Common myeloid progenitor, CD34-positive (primary cell): ENCODE results near the gene CDC42EP4.

Source experiments
- CTCF ChIA-PET: fragments of 350-600 bp; sonication (Branson Sonifier 250); formaldehyde crosslinking; loops from one replicate; lab custom pipeline; 2021; ENCODE audit warnings: antibody characterized with exemption; lab: Charles Lee
- POLR2A ChIA-PET: fragments of 350-600 bp; sonication (Branson Sonifier 250); formaldehyde crosslinking; loops from one replicate; lab custom pipeline; 2021; ENCODE audit warnings: antibody characterized with exemption; lab: Charles Lee
- DNase-seq, 3 donors: peaks; one replicate each; pipeline versions ENCODE4 v3.0.0 to v3.0.0-alpha.2; 2013
- H3K27ac ChIP-seq, 2 experiments: 1 replicate in 1 of 2; 2 replicates in 1 of 2; pipeline ENCODE4 v1.7.0; 2013; ENCODE audit warnings: inconsistent platforms in 2 of 2, low read length in 2 of 2, mild to moderate bottlenecking in 2 of 2, low read depth in 1 of 2, moderate library complexity in 1 of 2; ENCODE audit not compliant: severe bottlenecking in 2 of 2, insufficient read depth in 1 of 2, poor library complexity in 1 of 2
- H3K27me3 ChIP-seq, 5 experiments: replicated peaks in 2 of 5; 1 replicate in 3 of 5; 2 replicates in 2 of 5; pipeline versions ENCODE4 v1.6.1 to v1.7.0; 2013; ENCODE audit warnings: low read length in 4 of 5, mild to moderate bottlenecking in 2 of 5, moderate library complexity in 2 of 5, inconsistent platforms in 1 of 5; ENCODE audit not compliant: insufficient read depth in 5 of 5, control insufficient read depth in 4 of 5
- H3K36me3 ChIP-seq, 4 experiments: 1 replicate in 2 of 4; 2 replicates in 2 of 4; pipeline versions ENCODE4 v1.6.1 to v1.7.0; 2013; ENCODE audit warnings: low read length in 3 of 4, control low read depth in 1 of 4, mild to moderate bottlenecking in 1 of 4; ENCODE audit not compliant: control insufficient read depth in 4 of 4, insufficient read depth in 4 of 4
- H3K4me1 ChIP-seq, 4 experiments: 1 replicate in 3 of 4; 2 replicates in 1 of 4; pipeline versions ENCODE4 v1.6.1 to v1.7.1; 2013; ENCODE audit warnings: low read length in 3 of 4, mild to moderate bottlenecking in 3 of 4, control low read depth in 1 of 4, inconsistent platforms in 1 of 4, moderate library complexity in 1 of 4; ENCODE audit not compliant: control insufficient read depth in 4 of 4, insufficient read depth in 4 of 4; ENCODE audit errors: control extremely low read depth in 1 of 4
- H3K4me3 ChIP-seq, 7 experiments: 1 replicate in 4 of 7; 2 replicates in 3 of 7; pipeline versions ENCODE4 v1.5.1 to v1.7.0; 2013; ENCODE audit warnings: mild to moderate bottlenecking in 7 of 7, low read length in 6 of 7, moderate library complexity in 6 of 7, inconsistent platforms in 2 of 7, low read depth in 2 of 7, control low read depth in 1 of 7; ENCODE audit not compliant: insufficient read depth in 4 of 7, control insufficient read depth in 1 of 7; ENCODE audit errors: extremely low read depth in 1 of 7
- H3K9me3 ChIP-seq, 5 experiments: 1 replicate in 4 of 5; 2 replicates in 1 of 5; pipeline versions ENCODE4 v1.6.1 to v1.7.1; 2013; ENCODE audit warnings: low read length in 4 of 5, mild to moderate bottlenecking in 2 of 5, inconsistent platforms in 1 of 5, low read depth in 1 of 5, moderate library complexity in 1 of 5; ENCODE audit not compliant: control insufficient read depth in 4 of 5, insufficient read depth in 2 of 5; ENCODE audit errors: control extremely low read depth in 1 of 5
- WGBS: methylation state at CpG from one replicate; pipeline ENCODE4 v1.1.5; 2013; ENCODE audit not compliant: insufficient coverage; 5-methylcytosine and 5-hydroxymethylcytosine counted together

The CDC42EP4 gene

GRCh38 chr17:73274490-73274889 lies 37.3 kb downstream of the CDC42EP4 start:
- ChIA-PET POLR2A (no interaction called here), CTCF (no interaction called here)
- 100% methylated on average over 4 of the region's 4 CpGs for WGBS

GRCh38 chr17:73272906-73273218 lies 38.9 kb downstream of the CDC42EP4 start:
- DNase-seq: no peak
- Histone ChIP-seq H3K9me3 (peaks cover 0 to 5% (median 0%) of the 10 kb centered on the region in 5 experiments), H3K27me3 (no peaks in the 10 kb centered on the region), H3K27ac (no peak overlapping the region), H3K4me3 (no peak overlapping the region), H3K4me1 (no peaks in the 10 kb centered on the region), H3K36me3 (no peaks in the 10 kb centered on the region)
- WGBS: 95% methylated on average over 5 of the region's 8 CpGs
- ChIA-PET CTCF (interaction anchor here (0.8 kb wide), 1 partner anchor 19 kb away, joined by 3 read pairs; no protein-coding TSS in a partner anchor), POLR2A (no interaction called here)

More at GRCh38 chr17:73274490-73274889, 37.3 kb downstream of the CDC42EP4 start:
- Histone ChIP-seq H3K36me3 (no peaks in the 10 kb centered on the region), H3K27me3 (no peaks in the 10 kb centered on the region), H3K9me3 (peaks cover 0 to 5% (median 0%) of the 10 kb centered on the region in 5 experiments), H3K4me1 (no peaks in the 10 kb centered on the region), H3K27ac (no peak overlapping the region), H3K4me3 (no peak overlapping the region)
- no peak for DNase-seq

- Histone ChIP-seq H3K27ac (no peak overlapping the region), H3K4me1 (no peaks in the 10 kb centered on the region), H3K36me3 (no peaks in the 10 kb centered on the region), H3K4me3 (no peak overlapping the region), H3K27me3 (no peaks in the 10 kb centered on the region), H3K9me3 (peaks cover 0 to 5% (median 0%) of the 10 kb centered on the region in 5 experiments)
- ChIA-PET POLR2A (no interaction called here), CTCF (no interaction called here)
- DNase-seq: no peak
- 95% methylated on average over 9 of the region's 9 CpGs for WGBS
Observed at GRCh38 chr17:73271072-73271471, 40.7 kb downstream of the CDC42EP4 start.

GRCh38 chr17:73269791-73270190 lies 42.0 kb downstream of the CDC42EP4 start:
- DNase-seq: no peak
- Histone ChIP-seq H3K36me3 (no peaks in the 10 kb centered on the region), H3K9me3 (peaks cover 0 to 5% (median 0%) of the 10 kb centered on the region in 5 experiments), H3K4me3 (no peak overlapping the region), H3K27ac (no peak overlapping the region), H3K27me3 (no peaks in the 10 kb centered on the region), H3K4me1 (no peaks in the 10 kb centered on the region)
- 33% methylated on average over 1 of the region's 1 CpG for WGBS
- POLR2A ChIA-PET: no interaction called here
- CTCF ChIA-PET: interaction anchor here (0.6 kb wide), 1 partner anchor 601 kb away, joined by 3 read pairs; no protein-coding TSS in a partner anchor

- H3K9me3 ChIP-seq: peaks cover 0 to 5% (median 0%) of the 10 kb centered on the region in 5 experiments
- no peak for DNase-seq
- no peak overlapping the region for H3K4me3 ChIP-seq
- H3K36me3 ChIP-seq: no peaks in the 10 kb centered on the region
- no peaks in the 10 kb centered on the region for H3K27me3 ChIP-seq
- no peaks in the 10 kb centered on the region for H3K4me1 ChIP-seq
- POLR2A ChIA-PET: no interaction called here
- no peak overlapping the region for H3K27ac ChIP-seq
- CTCF ChIA-PET: no interaction called here
Observed at GRCh38 chr17:73269329-73269615, 42.5 kb downstream of the CDC42EP4 start.

- DNase-seq: peak in 1 of 3 donors; percentile 20
- ChIA-PET CTCF (no interaction called here), POLR2A (no interaction called here)
- Histone ChIP-seq H3K4me1 (no peaks in the 10 kb centered on the region), H3K9me3 (peaks cover 0 to 5% (median 0%) of the 10 kb centered on the region in 5 experiments), H3K36me3 (no peaks in the 10 kb centered on the region), H3K27ac (no peak overlapping the region), H3K4me3 (no peak overlapping the region), H3K27me3 (no peaks in the 10 kb centered on the region)
- 91% methylated on average over 9 of the region's 9 CpGs for WGBS
Observed at GRCh38 chr17:73268582-73269328, 43.0 kb downstream of the CDC42EP4 start.

GRCh38 chr17:73267648-73268537 lies 43.9 kb downstream of the CDC42EP4 start:
- H3K27ac ChIP-seq: no peak overlapping the region
- no peaks in the 10 kb centered on the region for H3K36me3 ChIP-seq
- no peak overlapping the region for H3K4me3 ChIP-seq
- 80% methylated on average over 7 of the region's 11 CpGs for WGBS
- no peaks in the 10 kb centered on the region for H3K4me1 ChIP-seq
- no peaks in the 10 kb centered on the region for H3K27me3 ChIP-seq
- POLR2A ChIA-PET: no interaction called here
- H3K9me3 ChIP-seq: peaks cover 0 to 5% (median 0%) of the 10 kb centered on the region in 5 experiments
- DNase-seq: no peak
- CTCF ChIA-PET: interaction anchor here (1.4 to 2.5 kb wide), 3 partner anchors 11 to 42 kb away, joined by 4 to 11 read pairs (median 8); no protein-coding TSS in a partner anchor
